GM23338 (cell line): ENCODE measurements around the gene PMEL. TPM values are rescaled to one million over a fixed set of nuclear protein-coding genes. Genes with fewer than 3 reads are reported as not detected.
"Not testable (repeated sequence)": the region's sequence is repeated elsewhere in the genome, so short reads cannot be mapped to it uniquely, and the experiment has no call there.

Source experiments
- ATAC-seq: fragments of 200-7000 bp; cut with Tn5 transposase; 3 replicates; pipeline ENCODE4 v1.9.1; 2020
- DNase-seq: peaks from one replicate; pipeline ENCODE4 v3.0.0-alpha.2; 2015; ENCODE audit warnings: low spot score
- H2AFZ ChIP-seq: fragments of 200-600 bp; sonication (generic); 2 replicates; pipeline ENCODE4 v1.8.0; 2016; ENCODE audit warnings: antibody characterized with exemption, mild to moderate bottlenecking, moderate library complexity
- H3F3A ChIP-seq: fragments of 200-600 bp; sonication (generic); replicated peaks from 2 replicates; pipeline ENCODE4 v1.8.0; 2017; ENCODE audit warnings: antibody characterized with exemption, mixed run types, low read depth
- H3K27ac ChIP-seq: fragments of 200-600 bp; sonication (generic); 2 replicates; pipeline ENCODE4 v1.6.1; 2016; ENCODE audit warnings: low read depth
- H3K27me3 ChIP-seq: fragments of 200-600 bp; sonication (generic); 2 replicates; pipeline ENCODE4 v1.8.0; 2016; ENCODE audit warnings: mild to moderate bottlenecking, mixed run types, moderate library complexity; ENCODE audit not compliant: insufficient read depth
- H3K36me3 ChIP-seq: fragments of 200-600 bp; sonication (generic); 2 replicates; pipeline ENCODE4 v1.8.0; 2016; ENCODE audit warnings: mild to moderate bottlenecking; ENCODE audit not compliant: insufficient read depth
- H3K4me1 ChIP-seq: fragments of 200-600 bp; sonication (generic); 2 replicates; pipeline ENCODE4 v1.8.0; 2016; ENCODE audit warnings: mild to moderate bottlenecking, moderate library complexity; ENCODE audit not compliant: insufficient read depth
- H3K4me2 ChIP-seq: fragments of 200-600 bp; sonication (generic); 2 replicates; pipeline ENCODE4 v1.7.1; 2017; ENCODE audit warnings: mixed run types
- H3K4me3 ChIP-seq: fragments of 200-600 bp; sonication (generic); 2 replicates; pipeline ENCODE4 v1.6.1; 2016; ENCODE audit warnings: mixed run types
- H3K79me2 ChIP-seq: fragments of 200-600 bp; sonication (generic); replicated peaks from 2 replicates; pipeline ENCODE4 v1.8.0; 2017; ENCODE audit warnings: mild to moderate bottlenecking; ENCODE audit not compliant: insufficient read depth
- H3K9me2 ChIP-seq: fragments of 200-600 bp; sonication (generic); 2 replicates; pipeline ENCODE4 v1.8.0; 2017; ENCODE audit not compliant: insufficient read depth
- H4K20me1 ChIP-seq: fragments of 200-600 bp; sonication (generic); replicated peaks from 2 replicates; pipeline ENCODE4 v1.8.0; 2017; ENCODE audit warnings: mild to moderate bottlenecking; ENCODE audit not compliant: insufficient read depth
- H3K27ac Mint-ChIP-seq: 2 replicates; pipeline ENCODE4 v1.8.0; 2020; ENCODE audit warnings: inconsistent platforms, mild to moderate bottlenecking, moderate library complexity, mixed read lengths
- H3K27me3 Mint-ChIP-seq: 3 replicates; pipeline ENCODE4 v1.8.0; 2022; ENCODE audit warnings: low read depth, mild to moderate bottlenecking, moderate library complexity, mixed read lengths, inconsistent platforms; ENCODE audit not compliant: insufficient read depth, poor library complexity
- H3K36me3 Mint-ChIP-seq: 3 replicates; pipeline ENCODE4 v1.8.0; 2021; ENCODE audit warnings: low read depth, mild to moderate bottlenecking, inconsistent platforms, moderate library complexity, mixed read lengths
- H3K4me1 Mint-ChIP-seq: 3 replicates; pipeline ENCODE4 v1.8.0; 2020; ENCODE audit warnings: mild to moderate bottlenecking, inconsistent platforms, mixed read lengths
- H3K4me3 Mint-ChIP-seq: 3 replicates; pipeline ENCODE4 v1.8.0; 2021; ENCODE audit warnings: moderate library complexity, mild to moderate bottlenecking, inconsistent platforms, mixed read lengths
- H3K9me3 Mint-ChIP-seq: 3 replicates; pipeline ENCODE4 v1.8.0; 2020; ENCODE audit warnings: moderate library complexity, mild to moderate bottlenecking, inconsistent platforms, mixed read lengths
- CREB1 ChIP-seq: fragments of 250-450 bp; sonication (Bioruptor Pico); IDR thresholded peaks from 2 replicates; pipeline ENCODE4 v1.5.0; 2020; ENCODE audit warnings: low read depth, mild to moderate bottlenecking, moderate library complexity
- CTCF ChIP-seq, 2 experiments: fragments of 200-600 bp in 1 of 2; sonication (generic) in 1 of 2; conservative IDR thresholded peaks; 2 replicates each; pipeline versions ENCODE4 v1.5.1 to v1.6.1; 2016 to 2017; ENCODE audit warnings: antibody characterized with exemption in 2 of 2, low read depth in 2 of 2, mild to moderate bottlenecking in 2 of 2, moderate library complexity in 1 of 2
- EZH2 ChIP-seq: fragments of 200-600 bp; sonication (generic); IDR thresholded peaks from one replicate; pipeline ENCODE4 v1.8.0; 2017; ENCODE audit warnings: antibody characterized with exemption, mild to moderate bottlenecking, low read depth; ENCODE audit not compliant: unreplicated experiment
- EZH2phosphoT487 ChIP-seq: fragments of 200-600 bp; sonication (generic); IDR thresholded peaks from one replicate; pipeline ENCODE4 v1.8.1; 2018; ENCODE audit warnings: antibody characterized with exemption; ENCODE audit not compliant: unreplicated experiment
- JUNB ChIP-seq: IDR thresholded peaks from one replicate; pipeline ENCODE4 v1.6.1; 2016; ENCODE audit warnings: antibody characterized with exemption; ENCODE audit not compliant: unreplicated experiment
- NANOG ChIP-seq: IDR thresholded peaks from 2 replicates; pipeline ENCODE4 v1.6.1; 2016; ENCODE audit warnings: antibody characterized with exemption, borderline replicate concordance
- POLR2AphosphoS5 ChIP-seq: IDR thresholded peaks from 2 replicates; pipeline ENCODE4 v1.6.1; 2016; ENCODE audit warnings: antibody characterized with exemption, low read depth
- REST ChIP-seq: IDR thresholded peaks from one replicate; pipeline ENCODE4 v1.6.1; 2018; ENCODE audit warnings: antibody characterized with exemption; ENCODE audit not compliant: unreplicated experiment
- STAT1 ChIP-seq: IDR thresholded peaks from one replicate; pipeline ENCODE4 v1.6.1; 2016; ENCODE audit warnings: antibody characterized with exemption; ENCODE audit not compliant: unreplicated experiment
- ZNF114 ChIP-seq: fragments of 250-450 bp; sonication (Bioruptor Pico); IDR thresholded peaks from 2 replicates; pipeline ENCODE4 v1.5.0; 2020; ENCODE audit warnings: mild to moderate bottlenecking, moderate library complexity
- ZNF331 ChIP-seq: fragments of 250-450 bp; sonication (Bioruptor Pico); IDR thresholded peaks from 2 replicates; pipeline ENCODE4 v1.5.0; 2020; ENCODE audit warnings: low read depth, mild to moderate bottlenecking, moderate library complexity
- ZNF462 ChIP-seq: fragments of 250-450 bp; sonication (Bioruptor Pico); IDR thresholded peaks from 2 replicates; pipeline ENCODE4 v1.5.0; 2020; ENCODE audit warnings: mild to moderate bottlenecking, moderate library complexity
- polyA plus RNA-seq: library from polyadenylated mRNA; unstranded; fragments of >200 nt; fragmentation: Nextera tagmentation; extraction: Ambion mirVana; gene quantifications from 2 replicates; pipeline ENCODE4 v1.2.1, GENCODE V29; 2016
- total RNA-seq: library from RNA; depleted of rRNA; stranded (reverse); fragments of >200 nt; shearing (Covaris generic); gene quantifications from 2 replicates; pipeline ENCODE4 v1.2.3, GENCODE V29; 2014

Gene PMEL
- total and polyA plus RNA-seq, 2 experiments from 2014 or later: 68.1 to 108 TPM

- not testable (repeated sequence) for H3K4me3 Mint-ChIP-seq, H3K4me3 ChIP-seq, ATAC-seq, H3K9me3 Mint-ChIP-seq, H3K36me3 ChIP-seq, H3K27ac ChIP-seq, H3K9me2 ChIP-seq, H2AFZ ChIP-seq, H3K4me2 ChIP-seq, H3K27me3 ChIP-seq, H3K27me3 Mint-ChIP-seq, H3K27ac Mint-ChIP-seq, DNase-seq
- Histone ChIP-seq H4K20me1 (peaks cover 14% of the 10 kb centered on the region), H3K79me2 (peaks cover 81% of the 10 kb centered on the region), H3F3A (peaks cover 14% of the 10 kb centered on the region), H3K4me1 (peaks cover 12% of the 10 kb centered on the region; the same call in 1 of the 2 replicates)
- peaks cover 35% of the 10 kb centered on the region for H3K36me3 Mint-ChIP-seq
- H3K4me1 Mint-ChIP-seq: peaks cover 14% of the 10 kb centered on the region
Measured at GRCh38 chr12:55923648-55924047, 42.2 kb downstream of the PMEL start.

GRCh38 chr12:55922126-55922525, 43.7 kb downstream of the PMEL start:
- peaks cover 6% of the 10 kb centered on the region for H3K27me3 Mint-ChIP-seq
- Histone ChIP-seq H3K4me1 (peaks cover 8% of the 10 kb centered on the region; the same call in 1 of the 2 replicates), H3K79me2 (peaks cover 96% of the 10 kb centered on the region), H3K4me2 (no peak overlapping the region), H4K20me1 (peaks cover 21% of the 10 kb centered on the region), H3K4me3 (no peak overlapping the region), H3K27ac (no peak overlapping the region), H3F3A (peaks cover 8% of the 10 kb centered on the region), H3K9me2 (no peaks in the 10 kb centered on the region), H3K36me3 (peaks cover 4% of the 10 kb centered on the region; the same call in 1 of the 2 replicates), H3K27me3 (no peaks in the 10 kb centered on the region), H2AFZ (no peak overlapping the region)
- peaks cover 36% of the 10 kb centered on the region for H3K36me3 Mint-ChIP-seq
- peaks cover 14% of the 10 kb centered on the region for H3K4me1 Mint-ChIP-seq
- H3K27ac Mint-ChIP-seq: no peak overlapping the region
- H3K9me3 Mint-ChIP-seq: no peaks in the 10 kb centered on the region; the same call in 2 of the 3 replicates
- ATAC-seq (no peak), DNase-seq (no peak)
- no peak overlapping the region for H3K4me3 Mint-ChIP-seq
- TF ChIP-seq REST: no peak
- no peak for TF ChIP-seq ZNF462 (CRISPR knock-in tag)
- no peak for TF ChIP-seq EZH2
- no peak for TF ChIP-seq CREB1 (CRISPR knock-in tag)
- TF ChIP-seq POLR2AphosphoS5: no peak
- TF ChIP-seq JUNB: no peak
- no peak for TF ChIP-seq ZNF331
- TF ChIP-seq STAT1: no peak
- TF ChIP-seq ZNF114 (CRISPR knock-in tag): no peak
- no peak for TF ChIP-seq CTCF (conservative IDR thresholded peaks at IDR 0.05; ENCODE audit: low read depth in 2 of 2)
- no peak for TF ChIP-seq EZH2phosphoT487
- no peak for TF ChIP-seq NANOG
